Activated CD4-positive, CD25-positive, alpha-beta regulatory T cell (primary cell): ENCODE results near the gene CTAGE4.
"Not testable (repeated sequence)": the region's sequence is repeated elsewhere in the genome, so short reads cannot be mapped to it uniquely, and the experiment has no call there.

Experiments
- DNase-seq, 4 experiments: peaks; one replicate each; lab custom pipeline; 2025; lab: John Stamatoyannopoulos, UW

The CTAGE4 gene

DNA sequence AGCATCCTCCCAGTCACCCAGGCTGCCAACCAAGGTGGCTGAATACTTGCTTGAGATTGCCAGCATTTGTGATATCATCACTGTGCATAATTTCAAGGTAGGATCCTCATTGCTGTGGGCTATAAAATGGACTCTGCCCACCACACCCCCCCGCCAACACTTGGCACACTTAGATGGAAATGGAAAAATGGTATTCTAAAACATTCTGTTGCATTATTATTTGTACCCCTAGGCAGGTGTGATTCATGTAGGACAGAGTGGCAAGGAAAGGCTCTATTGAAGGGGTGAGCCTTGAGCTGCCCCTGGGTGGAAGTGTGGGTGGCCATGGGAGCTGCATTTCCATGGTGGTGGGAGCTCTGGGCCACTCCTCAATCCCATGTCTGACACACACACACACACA, 35.3 kb downstream of the CTAGE4 start:
- DNase-seq = not testable (repeated sequence)

DNA sequence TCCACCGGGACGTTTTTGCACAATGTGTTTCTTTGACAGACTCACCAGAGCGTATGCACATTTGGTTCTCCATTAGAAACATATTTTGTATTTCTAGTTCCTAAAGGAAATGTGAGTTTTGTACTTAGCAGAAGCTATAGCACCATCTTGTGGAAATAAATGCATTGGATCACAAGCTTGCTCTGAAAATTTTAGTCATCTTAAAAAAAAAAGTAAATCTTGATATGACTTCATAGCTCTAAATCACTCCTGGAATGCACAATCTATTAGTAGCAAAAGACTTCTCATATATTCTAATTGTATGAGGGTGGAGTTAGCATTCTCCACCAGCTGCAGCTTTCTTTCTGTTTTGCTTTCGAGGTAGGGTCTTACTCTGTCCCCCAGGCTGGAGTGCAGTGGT, 35.9 kb downstream of the CTAGE4 start:
- DNase-seq = not testable (repeated sequence)

DNA sequence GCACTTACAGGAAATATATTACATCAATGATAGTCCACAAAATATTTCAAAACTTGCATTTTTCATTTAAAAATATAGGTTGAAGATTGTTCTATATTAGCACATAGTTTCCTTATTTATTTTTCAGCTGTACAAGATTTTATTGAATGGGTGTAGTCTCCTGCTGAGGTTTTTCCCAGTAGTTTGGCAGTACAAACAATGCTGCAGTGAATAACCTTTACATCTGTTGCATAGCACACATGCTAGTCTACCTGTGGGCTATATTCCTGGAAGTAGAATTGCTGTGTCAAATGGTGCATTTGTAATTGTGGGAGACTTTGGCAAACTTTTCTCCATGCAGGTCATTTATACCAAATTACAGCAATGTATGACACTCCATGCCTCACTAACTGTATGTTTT, 37.3 kb downstream of the CTAGE4 start:
- DNase-seq = not testable (repeated sequence)

DNA sequence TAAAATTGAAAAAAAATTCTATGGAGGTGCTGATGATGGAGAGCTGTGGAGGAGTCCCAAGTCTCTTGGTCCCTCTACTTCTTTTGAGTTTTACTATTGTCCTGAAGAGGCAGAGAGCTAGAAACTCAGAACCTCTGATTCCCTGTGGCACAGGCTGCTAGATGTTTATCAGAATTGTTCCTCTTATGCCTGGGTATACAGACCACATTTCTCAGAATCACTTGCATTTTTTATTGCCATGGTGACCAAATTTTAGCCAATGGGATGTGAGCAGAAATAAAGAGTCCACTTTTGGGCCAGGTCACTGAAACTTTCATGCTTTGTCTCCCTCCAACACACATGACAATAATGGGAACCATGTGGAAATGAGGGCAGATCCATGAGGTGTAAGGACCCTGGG, 40.4 kb downstream of the CTAGE4 start:
- not testable (repeated sequence) for DNase-seq

DNA sequence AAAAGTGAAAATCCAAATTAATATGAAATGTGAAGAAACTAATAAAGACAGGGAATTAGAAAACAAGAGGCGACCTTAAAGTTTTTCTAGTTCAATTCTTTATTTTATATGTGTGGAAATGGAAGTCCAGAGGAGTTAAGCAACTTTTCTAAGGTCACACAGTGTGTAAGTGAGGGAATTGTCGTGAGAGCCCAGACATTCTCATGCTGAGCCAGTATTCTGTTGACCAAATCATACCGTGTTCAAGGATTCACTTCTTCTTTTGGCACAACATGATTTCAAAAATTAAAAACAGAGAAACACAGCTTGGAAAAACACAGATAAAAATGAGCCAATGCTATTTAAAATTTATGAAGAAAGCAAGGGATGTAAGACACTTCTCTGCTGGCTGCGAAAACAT, 43.6 kb downstream of the CTAGE4 start:
- not testable (repeated sequence) for DNase-seq

DNA sequence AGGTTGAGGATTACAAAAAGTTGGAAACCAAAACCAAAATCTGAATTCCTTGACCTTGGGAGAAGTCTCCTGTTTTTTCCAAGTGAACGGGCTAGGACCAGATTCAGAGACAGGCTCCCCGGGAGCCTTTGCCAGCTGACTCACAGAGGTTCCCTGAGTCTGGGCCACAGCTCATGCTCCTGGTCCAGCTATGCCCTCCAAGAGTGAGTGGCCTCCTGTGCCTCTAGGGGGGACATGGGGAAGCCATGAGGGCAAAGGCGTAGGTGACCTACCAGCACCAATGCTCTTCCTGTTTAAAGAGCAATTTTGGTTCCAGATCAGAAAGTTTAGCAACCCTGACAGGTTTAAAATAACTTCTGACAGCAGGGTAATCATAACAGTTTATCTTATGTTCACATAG, 45.5 kb downstream of the CTAGE4 start:
- not testable (repeated sequence) for DNase-seq

DNA sequence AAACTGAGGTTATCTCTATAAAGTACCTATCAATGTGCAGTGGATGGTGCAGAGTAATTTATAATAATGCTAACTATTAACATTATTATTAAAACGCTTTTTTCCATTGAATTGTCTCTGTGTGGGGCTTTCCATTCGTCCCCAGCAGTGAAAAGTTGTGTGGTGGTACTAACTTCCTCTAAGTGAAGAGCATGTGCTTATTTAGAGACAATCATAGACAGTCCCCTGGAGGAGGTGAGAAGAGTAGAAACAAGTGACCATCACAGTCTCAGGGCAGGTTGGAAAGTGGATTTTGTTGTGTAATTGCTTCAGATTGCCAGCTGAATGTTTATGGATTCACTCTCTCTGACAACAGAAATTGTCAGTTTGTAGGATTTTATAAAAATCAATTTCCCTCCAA, 47.8 kb downstream of the CTAGE4 start:
- DNase-seq = not testable (repeated sequence)

DNA sequence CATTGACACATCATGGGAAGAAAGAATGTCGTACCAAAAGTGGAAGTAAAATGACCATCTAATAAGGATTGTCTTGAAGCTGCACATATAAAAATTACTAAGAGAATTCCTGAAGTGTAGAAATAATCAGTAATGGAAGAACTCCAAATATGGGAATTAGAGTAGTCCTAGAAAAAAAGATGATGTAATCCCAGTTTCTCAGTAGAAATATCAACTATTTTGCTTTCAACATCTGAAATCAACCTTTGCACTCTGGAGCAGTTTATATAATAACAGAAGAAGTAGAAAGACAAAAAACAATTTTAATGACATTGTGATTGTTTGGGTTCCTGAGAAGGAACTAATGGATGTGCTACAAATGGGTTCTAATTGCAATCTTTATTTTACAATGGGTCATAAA, 49.8 kb downstream of the CTAGE4 start:
- DNase-seq = not testable (repeated sequence)
